ENCODE results near the gene COPS9. TPM values are rescaled to one million over a fixed set of nuclear protein-coding genes. Genes with fewer than 3 reads are reported as not detected.

The COPS9 gene
- total and polyA plus RNA-seq, 10 of the 15 experiments (the other 5 are each of a cell fraction or from before 2014, with no cell fraction given): 80.8 to 419 (median 213) TPM

- POLR2A ChIA-PET: no interaction called here
These were observed 21.9 kb downstream of the COPS9 start for GRCh38 chr2:240114233-240114632.

More at GRCh38 chr2:240114233-240114632, 21.9 kb downstream of the COPS9 start:
- Histone ChIP-seq H4K20me1 (ENCODE audit: control insufficient read depth, insufficient read depth) (no peaks in the 10 kb centered on the region), H3K79me2 (ENCODE audit: control insufficient read depth, insufficient read depth, low read length) (no peaks in the 10 kb centered on the region), H3K9ac (ENCODE audit: control insufficient read depth, insufficient read depth, low read length) (no peak overlapping the region), H3K4me2 (ENCODE audit: control insufficient read depth, insufficient read depth) (no peak overlapping the region), H3K4me1 (ENCODE audit: control insufficient read depth, insufficient read depth, low read length) (no peaks in the 10 kb centered on the region), H3K27me3 (replicated peaks in 1 of 2; ENCODE audit: control insufficient read depth in 2 of 2, insufficient read depth in 2 of 2, low read length in 1 of 2) (peaks cover 0 to 4% of the 10 kb centered on the region in 2 experiments; a peak in 2 of 4 replicates), H3K36me3 (ENCODE audit: control insufficient read depth in 2 of 2, insufficient read depth in 2 of 2, low read length in 1 of 2) (no peaks in the 10 kb centered on the region), H3K4me3 (no peak overlapping the region), H2AFZ (ENCODE audit: control insufficient read depth, low read depth, low read length) (no peak overlapping the region), H3K27ac (ENCODE audit: control insufficient read depth, insufficient read depth) (no peak overlapping the region), H3K9me3 (replicated peaks; ENCODE audit: control insufficient read depth, insufficient read depth, low read length) (no peaks in the 10 kb centered on the region; the same call in 2 of the 3 replicates)
- TF ChIP-seq MTA2 (IDR thresholded peaks at IDR 0.05; ENCODE audit: low read depth) (no peak), SMC3 (IDR thresholded peaks at IDR 0.05; ENCODE audit: borderline replicate concordance, low read length) (no peak), BCL11A (IDR thresholded peaks at IDR 0.05; ENCODE audit: low read depth, low read length) (no peak), CHD4 (IDR thresholded peaks at IDR 0.05) (no peak), ZNF24 (IDR thresholded peaks at IDR 0.05) (no peak), E2F8 (IDR thresholded peaks at IDR 0.05; ENCODE audit: low read depth, partially characterized antibody) (no peak), ZBTB33 (IDR thresholded peaks at IDR 0.05) (no peak), STAT3 (IDR thresholded peaks at IDR 0.05; ENCODE audit: low read depth, low read length) (no peak), E4F1 (IDR thresholded peaks at IDR 0.05; ENCODE audit: borderline replicate concordance, partially characterized antibody) (no peak), NFXL1 (IDR thresholded peaks at IDR 0.05; ENCODE audit: borderline replicate concordance) (no peak)
- TF ChIP-seq, protein P1, sequence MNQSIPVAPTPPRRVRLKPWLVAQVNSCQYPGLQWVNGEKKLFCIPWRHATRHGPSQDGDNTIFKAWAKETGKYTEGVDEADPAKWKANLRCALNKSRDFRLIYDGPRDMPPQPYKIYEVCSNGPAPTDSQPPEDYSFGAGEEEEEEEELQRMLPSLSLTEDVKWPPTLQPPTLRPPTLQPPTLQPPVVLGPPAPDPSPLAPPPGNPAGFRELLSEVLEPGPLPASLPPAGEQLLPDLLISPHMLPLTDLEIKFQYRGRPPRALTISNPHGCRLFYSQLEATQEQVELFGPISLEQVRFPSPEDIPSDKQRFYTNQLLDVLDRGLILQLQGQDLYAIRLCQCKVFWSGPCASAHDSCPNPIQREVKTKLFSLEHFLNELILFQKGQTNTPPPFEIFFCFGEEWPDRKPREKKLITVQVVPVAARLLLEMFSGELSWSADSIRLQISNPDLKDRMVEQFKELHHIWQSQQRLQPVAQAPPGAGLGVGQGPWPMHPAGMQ (IDR thresholded peaks at IDR 0.05; ENCODE audit: borderline replicate concordance): no peak
- DNase-seq (ENCODE audit: low read depth, low spot score): no peak
- ChIA-PET CTCF (no interaction called here), SMC1A (ENCODE audit: uncharacterized antibody, unreplicated experiment) (no interaction called here), RAD21 (ENCODE audit: unreplicated experiment) (no interaction called here)
- in situ Hi-C loops (cut with MboI): no loop called here
- 33% methylated on average over 6 of the region's 6 CpGs for WGBS (ENCODE audit: insufficient coverage, insufficient replicate concordance, low lambda C conversion rate, missing lambda C conversion rate)
- no peak for FAIRE-seq
- intact Hi-C loops (cut with micrococcal nuclease; ENCODE audit: unreplicated experiment): no loop called here
- no peak for ATAC-seq
- no TSS peak for BruUV-seq (replicated peaks)
